Adrenal gland (tissue), 12 donors: Measurements from ENCODE around the gene SMIM23. TPM values are rescaled to one million over a fixed set of nuclear protein-coding genes. Genes with fewer than 3 reads are reported as not detected.

Experiments
- DNase-seq, 7 donors: peaks; one replicate each; pipeline ENCODE4 v3.0.0-alpha.2; 2019 to 2020
- H3K27ac ChIP-seq, 5 donors: fragments of 200-600 bp; sonication (generic) in 4 of 5; 1 replicate in 3 of 5; 2 replicates in 2 of 5; pipeline versions ENCODE4 v1.5.1 to v1.8.0; 2016 to 2020; ENCODE audit warnings: mild to moderate bottlenecking in 1 of 5
- H3K27me3 ChIP-seq: fragments of 200-600 bp; 2 replicates; pipeline ENCODE4 v1.8.0; 2021
- H3K36me3 ChIP-seq, 2 donors: fragments of 200-600 bp; replicated peaks in 1 of 2; 1 replicate in 1 of 2; 2 replicates in 1 of 2; pipeline versions ENCODE4 v1.5.1 to v1.8.0; 2018 to 2022
- H3K4me1 ChIP-seq, 2 donors: fragments of 200-600 bp; replicated peaks in 1 of 2; 1 replicate in 1 of 2; 2 replicates in 1 of 2; pipeline versions ENCODE4 v1.5.1 to v1.8.0; 2018 to 2021
- H3K4me3 ChIP-seq, 4 donors: fragments of 200-600 bp; sonication (generic) in 3 of 4; one replicate each; pipeline ENCODE4 v1.5.1; 2016 to 2018
- H3K9me3 ChIP-seq, 3 donors: fragments of 200-600 bp; sonication (generic) in 1 of 3; replicated peaks in 1 of 3; 1 replicate in 2 of 3; 2 replicates in 1 of 3; pipeline versions ENCODE4 v1.5.1 to v1.8.0; 2016 to 2021
- POLR2A ChIP-seq, 2 donors: fragments of 450-650 bp; IDR thresholded peaks; one replicate each; pipeline ENCODE4 v1.6.1; 2017; ENCODE audit warnings: antibody characterized with exemption in 2 of 2, mild to moderate bottlenecking in 2 of 2, moderate library complexity in 1 of 2
- whole genome bisulfite sequencing, 4 donors: extraction: QIAGEN DNeasy Blood & Tissue Kit in 2 of 4; methylation state at CpG; one replicate each; pipeline versions ENCODE4 v1.1.5 to v1.1.7; 2013 to 2017; 5-methylcytosine and 5-hydroxymethylcytosine counted together
- intact Hi-C, 2 donors: fragments of 100-400 bp; cut with DNase I; formaldehyde crosslinking; loops; one replicate each; pipeline versions ENCODE4 v1.14.1 to v1.15.0; 2022 to 2023
- polyA plus RNA-seq, 3 donors: library from polyadenylated mRNA; stranded (reverse); fragments of 200-250 nt in 2 of 3; fragments of 350-450 nt in 1 of 3; fragmentation: Illumina TruSeq in 1 of 3; extraction: RNeasy Lipid Tissue Mini Kit (QIAGEN cat#74804) in 1 of 3; gene quantifications; one replicate each; pipeline ENCODE4 v1.2.3, GENCODE V29; 2013 to 2014
- total RNA-seq, 9 donors: library from RNA; depleted of rRNA in 4 of 9; stranded (reverse); fragments of >200 nt in 4 of 9; fragments of 120-200 nt in 1 of 9; fragmentation: NEBNext Ultra II Directional in 1 of 9; extraction: Animal tissue kit (Norgen Biotek cat#: 25700) in 1 of 9; gene quantifications; one replicate each; pipeline versions ENCODE4 v1.1.0 to v1.2.4, GENCODE V29; 2013 to 2023
- TF ChIP-seq, protein P1 (sequence below), 6 experiments: fragments of 450-650 bp in 4 of 6; fragments of 200-600 bp in 2 of 6; sonication (generic) in 1 of 6; IDR thresholded peaks; 1 replicate in 5 of 6; 2 replicates in 1 of 6; pipeline versions ENCODE4 v1.5.1 to v1.8.0; 2016 to 2021; ENCODE audit warnings: antibody characterized with exemption in 6 of 6, mild to moderate bottlenecking in 2 of 6, moderate library complexity in 1 of 6
- donor health status: healthy with polysubstance abuse.
- donor health status: Bipolar disorder and iron deficiency.
- donor health status: DM: yes; HTN: yes; CAD: no.
- donor health status: DM: no; HTN: no; CAD: no.
- donor health status: DM: no; HTN: no; CAD: no.
- donor health status: DM: yes; HTN: yes; CAD: no.

SMIM23 gene
- total and polyA plus RNA-seq, 12 donors: not detected

DNA sequence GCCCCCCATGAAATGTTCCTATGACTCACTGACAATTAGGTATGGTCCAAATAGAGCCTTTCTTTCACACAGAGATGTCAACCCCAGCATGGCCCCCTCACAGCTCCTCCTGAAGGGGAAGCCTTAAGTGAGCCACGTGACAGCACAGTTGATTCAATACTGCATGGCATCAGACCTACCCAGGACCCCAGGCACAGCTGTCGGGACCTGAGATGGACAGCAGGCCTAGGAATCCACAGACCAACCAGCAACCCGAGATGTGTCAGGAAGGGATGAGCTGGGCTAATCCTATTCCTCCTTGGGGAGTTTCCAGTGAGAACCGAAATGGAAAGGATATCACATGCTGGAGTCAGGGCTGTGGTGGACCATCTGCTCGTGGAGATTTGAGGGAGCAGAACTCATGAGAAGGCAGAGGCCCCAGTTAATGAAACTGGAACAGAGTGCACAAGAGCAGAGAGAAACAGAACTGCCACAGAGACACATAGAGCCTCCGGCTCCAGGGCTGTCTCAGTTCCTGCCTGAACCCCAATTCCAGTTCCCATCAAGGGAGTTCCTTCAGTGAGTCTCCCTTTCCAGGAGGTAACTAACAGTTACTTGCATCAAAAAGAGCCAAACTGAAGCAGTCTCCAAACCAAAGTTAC lies 42.1 kb upstream of the SMIM23 start:
- H3K27me3 ChIP-seq: no peaks in the 10 kb centered on the region
- H3K27ac ChIP-seq: no peak overlapping the region
- intact Hi-C loops: no loop called here
- H3K4me1 ChIP-seq: no peaks in the 10 kb centered on the region
- WGBS, 4 donors: 74 to 82% (median 76%) methylated on average over 4 to 6 of the region's 6 CpGs
- H3K36me3 ChIP-seq: no peaks in the 10 kb centered on the region
- H3K9me3 ChIP-seq: no peaks in the 10 kb centered on the region
- no peak for TF ChIP-seq POLR2A (IDR thresholded peaks at IDR 0.05)
- TF ChIP-seq, protein P1, sequence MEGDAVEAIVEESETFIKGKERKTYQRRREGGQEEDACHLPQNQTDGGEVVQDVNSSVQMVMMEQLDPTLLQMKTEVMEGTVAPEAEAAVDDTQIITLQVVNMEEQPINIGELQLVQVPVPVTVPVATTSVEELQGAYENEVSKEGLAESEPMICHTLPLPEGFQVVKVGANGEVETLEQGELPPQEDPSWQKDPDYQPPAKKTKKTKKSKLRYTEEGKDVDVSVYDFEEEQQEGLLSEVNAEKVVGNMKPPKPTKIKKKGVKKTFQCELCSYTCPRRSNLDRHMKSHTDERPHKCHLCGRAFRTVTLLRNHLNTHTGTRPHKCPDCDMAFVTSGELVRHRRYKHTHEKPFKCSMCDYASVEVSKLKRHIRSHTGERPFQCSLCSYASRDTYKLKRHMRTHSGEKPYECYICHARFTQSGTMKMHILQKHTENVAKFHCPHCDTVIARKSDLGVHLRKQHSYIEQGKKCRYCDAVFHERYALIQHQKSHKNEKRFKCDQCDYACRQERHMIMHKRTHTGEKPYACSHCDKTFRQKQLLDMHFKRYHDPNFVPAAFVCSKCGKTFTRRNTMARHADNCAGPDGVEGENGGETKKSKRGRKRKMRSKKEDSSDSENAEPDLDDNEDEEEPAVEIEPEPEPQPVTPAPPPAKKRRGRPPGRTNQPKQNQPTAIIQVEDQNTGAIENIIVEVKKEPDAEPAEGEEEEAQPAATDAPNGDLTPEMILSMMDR (IDR thresholded peaks at IDR 0.05): no peak
- DNase-seq: no peak
- no peak overlapping the region for H3K4me3 ChIP-seq

DNA sequence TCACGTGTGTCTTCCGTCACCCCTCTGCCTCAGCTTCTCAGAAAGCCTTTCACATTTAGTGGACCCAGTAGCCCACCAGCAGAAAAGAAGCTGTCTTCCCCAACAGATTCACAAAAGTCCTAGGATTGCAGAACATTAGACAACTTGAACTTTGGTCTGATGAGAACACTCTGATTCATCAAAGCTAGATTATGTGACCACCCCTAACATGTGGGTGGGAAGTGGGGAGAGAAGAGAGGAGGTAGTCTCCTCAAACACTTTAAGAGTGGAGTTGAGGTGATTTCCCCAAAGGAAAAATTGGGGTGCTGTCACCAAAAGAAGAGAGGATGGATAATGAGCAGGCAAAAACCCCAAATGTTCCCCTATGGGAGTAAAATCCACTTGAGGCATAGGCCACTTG lies 41.4 kb upstream of the SMIM23 start:
- no peak for DNase-seq
- Histone ChIP-seq H3K9me3 (no peaks in the 10 kb centered on the region), H3K4me1 (no peaks in the 10 kb centered on the region), H3K27me3 (no peaks in the 10 kb centered on the region), H3K4me3 (no peak overlapping the region), H3K27ac (no peak overlapping the region), H3K36me3 (no peaks in the 10 kb centered on the region)
- 90 to 96% (median 93%) methylated on average over 2 of the region's 2 CpGs for WGBS, 4 donors
- intact Hi-C loops: no loop called here
- no peak for TF ChIP-seq POLR2A (IDR thresholded peaks at IDR 0.05)
- TF ChIP-seq, protein P1 (IDR thresholded peaks at IDR 0.05): no peak

- H3K36me3 ChIP-seq: no peaks in the 10 kb centered on the region
- no peak overlapping the region for H3K4me3 ChIP-seq
- H3K9me3 ChIP-seq: no peaks in the 10 kb centered on the region
- DNase-seq: no peak
- TF ChIP-seq POLR2A (IDR thresholded peaks at IDR 0.05): no peak
- TF ChIP-seq, protein P1 (IDR thresholded peaks at IDR 0.05): no peak
- no peaks in the 10 kb centered on the region for H3K4me1 ChIP-seq
- H3K27ac ChIP-seq: no peak overlapping the region
- H3K27me3 ChIP-seq: no peaks in the 10 kb centered on the region
- WGBS, 4 donors: 93 to 98% (median 96%) methylated on average over 2 of the region's 2 CpGs
- intact Hi-C loops: no loop called here
These were observed 40.7 kb upstream of the SMIM23 start for GRCh38 chr5:171744882-171745281.

DNA sequence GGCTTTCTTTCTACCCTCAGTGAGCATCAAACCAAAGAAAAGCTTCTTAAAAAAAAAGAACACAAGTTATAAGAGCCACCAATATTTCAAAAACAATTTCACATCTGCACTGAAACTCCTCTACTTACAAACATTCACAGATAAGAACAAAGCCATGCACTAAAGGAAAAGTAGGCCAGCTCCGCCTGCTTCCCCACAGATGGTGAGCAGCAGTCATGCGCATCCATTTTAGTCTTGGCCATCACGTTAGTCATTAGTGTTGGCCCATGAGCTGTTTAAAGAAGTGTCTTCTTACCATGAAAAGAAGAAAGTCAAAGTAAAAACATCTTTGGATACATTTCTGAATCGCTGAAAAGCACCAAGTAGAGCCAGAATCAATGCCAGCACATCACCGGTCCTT lies 40.0 kb upstream of the SMIM23 start:
- H3K9me3 ChIP-seq: no peaks in the 10 kb centered on the region
- H3K4me1 ChIP-seq: no peaks in the 10 kb centered on the region
- no peak for TF ChIP-seq POLR2A (IDR thresholded peaks at IDR 0.05)
- TF ChIP-seq, protein P1 (IDR thresholded peaks at IDR 0.05): no peak
- H3K27me3 ChIP-seq: no peaks in the 10 kb centered on the region
- WGBS, 4 donors: 85 to 91% (median 90%) methylated on average over 5 of the region's 5 CpGs
- intact Hi-C loops: no loop called here
- no peak overlapping the region for H3K27ac ChIP-seq
- no peaks in the 10 kb centered on the region for H3K36me3 ChIP-seq
- no peak for DNase-seq
- no peak overlapping the region for H3K4me3 ChIP-seq
